SH-SY5Y (cell line): ENCODE measurements around the gene FADS1.

ENCODE experiments used
- GATA2 ChIP-seq: IDR thresholded peaks from 2 replicates; pipeline ENCODE4 v1.6.1; 2011; ENCODE audit warnings: mild to moderate bottlenecking, low read depth, low read length
- GATA3 ChIP-seq: IDR thresholded peaks from 2 replicates; pipeline ENCODE4 v1.6.1; 2011; ENCODE audit warnings: low read depth, mild to moderate bottlenecking, low read length, moderate library complexity

DNA sequence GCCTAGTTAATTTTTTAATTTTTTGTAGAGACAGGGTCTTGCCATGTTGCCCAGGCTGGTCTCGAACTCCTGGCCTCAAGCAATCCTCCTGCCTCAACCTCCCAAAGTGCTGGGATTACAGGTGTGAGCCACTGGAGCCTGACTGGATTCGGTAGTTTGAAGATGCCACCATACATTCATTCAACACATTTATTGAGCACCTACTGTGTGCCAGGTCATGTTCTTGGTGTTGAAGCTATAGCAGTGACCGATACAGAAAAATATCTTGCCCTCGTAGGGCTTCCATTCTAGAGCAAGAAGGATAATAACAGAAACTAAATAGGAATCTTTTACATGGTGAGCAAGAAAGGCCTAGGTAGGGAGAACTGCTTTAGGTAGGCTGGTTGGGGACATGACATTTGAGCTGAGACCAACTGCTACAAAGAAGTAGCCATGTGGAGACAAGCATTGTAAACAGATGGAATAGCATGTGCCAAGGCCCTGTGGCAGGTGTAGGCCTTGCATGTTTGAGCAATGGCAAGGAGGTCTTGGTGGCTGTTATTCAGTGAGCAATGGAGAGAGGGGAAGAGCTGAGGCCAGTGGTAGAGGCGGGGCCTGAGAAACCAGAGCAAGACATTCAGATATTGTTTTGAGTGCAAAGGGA lies 66.1 kb downstream of the FADS1 start:
- TF ChIP-seq GATA3 (no peak), GATA2 (no peak)
